ENCODE data around the gene SLC2A6.

DNA sequence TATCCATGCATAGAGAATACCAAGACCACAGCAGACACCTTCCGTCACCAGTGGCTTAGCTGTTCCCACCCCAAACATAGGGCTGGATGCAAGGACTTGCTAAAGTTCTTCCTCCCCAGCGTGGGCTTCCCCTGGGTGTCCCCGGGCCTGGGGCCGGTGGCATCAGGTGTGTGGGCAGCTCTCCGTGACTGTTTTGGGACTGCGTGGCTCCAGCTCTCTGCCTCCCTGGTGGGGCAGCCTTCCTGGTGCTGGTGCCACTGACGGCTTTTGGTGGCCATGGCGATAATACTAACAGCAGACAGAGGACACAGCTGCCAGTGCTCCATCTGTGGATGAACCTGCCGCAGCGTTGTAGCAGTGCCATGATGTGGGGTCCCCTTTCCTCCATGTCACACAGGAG lies 14.3 kb downstream of the SLC2A6 start:
- TF ChIP-seq, protein P1, sequence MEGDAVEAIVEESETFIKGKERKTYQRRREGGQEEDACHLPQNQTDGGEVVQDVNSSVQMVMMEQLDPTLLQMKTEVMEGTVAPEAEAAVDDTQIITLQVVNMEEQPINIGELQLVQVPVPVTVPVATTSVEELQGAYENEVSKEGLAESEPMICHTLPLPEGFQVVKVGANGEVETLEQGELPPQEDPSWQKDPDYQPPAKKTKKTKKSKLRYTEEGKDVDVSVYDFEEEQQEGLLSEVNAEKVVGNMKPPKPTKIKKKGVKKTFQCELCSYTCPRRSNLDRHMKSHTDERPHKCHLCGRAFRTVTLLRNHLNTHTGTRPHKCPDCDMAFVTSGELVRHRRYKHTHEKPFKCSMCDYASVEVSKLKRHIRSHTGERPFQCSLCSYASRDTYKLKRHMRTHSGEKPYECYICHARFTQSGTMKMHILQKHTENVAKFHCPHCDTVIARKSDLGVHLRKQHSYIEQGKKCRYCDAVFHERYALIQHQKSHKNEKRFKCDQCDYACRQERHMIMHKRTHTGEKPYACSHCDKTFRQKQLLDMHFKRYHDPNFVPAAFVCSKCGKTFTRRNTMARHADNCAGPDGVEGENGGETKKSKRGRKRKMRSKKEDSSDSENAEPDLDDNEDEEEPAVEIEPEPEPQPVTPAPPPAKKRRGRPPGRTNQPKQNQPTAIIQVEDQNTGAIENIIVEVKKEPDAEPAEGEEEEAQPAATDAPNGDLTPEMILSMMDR (IDR thresholded peaks at IDR 0.05; ENCODE audit: low read length) = no peak
- TF ChIP-seq EZH2 (optimal IDR thresholded peaks at IDR 0.05; ENCODE audit: low read depth, low read length) = no peak
- no peak for TF ChIP-seq EZH2phosphoT487 (IDR thresholded peaks at IDR 0.05; ENCODE audit: low read length)

Data from MM.1S (cell line).